ENCODE measurements around the gene SIRPB2. TPM values are rescaled to one million over a fixed set of nuclear protein-coding genes. Genes with fewer than 3 reads are reported as not detected.

The SIRPB2 gene
- total RNA-seq, 2 donors from 2014 or later = 0.74 to 3.0 TPM

GRCh38 chr20:1491860-1492642 lies 831 bp upstream of the SIRPB2 start:
- no peak overlapping the region for H3K9ac ChIP-seq (ENCODE audit: low read depth in 2 of 2, low read length in 2 of 2)
- H3K4me1 ChIP-seq = no peaks in the 10 kb centered on the region
- DNase-seq = no peak
- H3K4me3 ChIP-seq = no peak overlapping the region
- no peaks in the 10 kb centered on the region for H3K36me3 ChIP-seq
- intact Hi-C loops (cut with DNase I) = no loop called here
- TF ChIP-seq CTCF (IDR thresholded peaks at IDR 0.05) = no peak
- H3K27ac ChIP-seq = peak overlapping the region; percentile 46
- H3K9me3 ChIP-seq = no peaks in the 10 kb centered on the region
- H3K27me3 ChIP-seq = no peaks in the 10 kb centered on the region

GRCh38 chr20:1490643-1491195 lies 501 bp downstream of the SIRPB2 start:
- peak overlapping the region; percentile 9 for H3K4me3 ChIP-seq
- H3K36me3 ChIP-seq = no peaks in the 10 kb centered on the region
- H3K9me3 ChIP-seq = no peaks in the 10 kb centered on the region
- no peaks in the 10 kb centered on the region for H3K4me1 ChIP-seq
- peak overlapping the region; percentile 46 for H3K27ac ChIP-seq
- intact Hi-C loops (cut with DNase I) = no loop called here
- no peak for DNase-seq
- no peak for TF ChIP-seq CTCF (IDR thresholded peaks at IDR 0.05)
- H3K9ac ChIP-seq (ENCODE audit: low read depth in 2 of 2, low read length in 2 of 2) = peak overlapping the region in 1 of 2 donors; percentile 28
- no peaks in the 10 kb centered on the region for H3K27me3 ChIP-seq

GRCh38 chr20:1489764-1490436 lies 1.3 kb downstream of the SIRPB2 start:
- peak overlapping the region; percentile 9 for H3K4me3 ChIP-seq
- no peak for TF ChIP-seq CTCF (IDR thresholded peaks at IDR 0.05)

GRCh38 chr20:1489325-1489724 lies 1.9 kb downstream of the SIRPB2 start:
- Histone ChIP-seq H3K9ac (ENCODE audit: low read depth in 2 of 2, low read length in 2 of 2) (no peak overlapping the region), H3K27ac (peak overlapping the region; percentile 50)

More at GRCh38 chr20:1489764-1490436, 1.3 kb downstream of the SIRPB2 start:
- H3K36me3 ChIP-seq = no peaks in the 10 kb centered on the region
- intact Hi-C loops (cut with DNase I) = no loop called here
- H3K9ac ChIP-seq (ENCODE audit: low read depth in 2 of 2, low read length in 2 of 2) = peak overlapping the region in 1 of 2 donors; percentile 37
- H3K9me3 ChIP-seq = no peaks in the 10 kb centered on the region
- no peak for DNase-seq
- H3K27me3 ChIP-seq = no peaks in the 10 kb centered on the region
- peak overlapping the region; percentile 50 for H3K27ac ChIP-seq
- H3K4me1 ChIP-seq = no peaks in the 10 kb centered on the region

More at GRCh38 chr20:1489325-1489724, 1.9 kb downstream of the SIRPB2 start:
- Histone ChIP-seq H3K27me3 (no peaks in the 10 kb centered on the region), H3K4me3 (peak overlapping the region; percentile 9), H3K36me3 (no peaks in the 10 kb centered on the region), H3K9me3 (no peaks in the 10 kb centered on the region), H3K4me1 (no peaks in the 10 kb centered on the region)
- no peak for DNase-seq
- TF ChIP-seq CTCF (IDR thresholded peaks at IDR 0.05) = no peak
- intact Hi-C loops (cut with DNase I) = no loop called here

Measured in colonic mucosa (tissue), 4 donors.